Kidney capillary endothelial cell (primary cell): ENCODE results near the gene NOC2L.
"Not testable (repeated sequence)": the region's sequence is repeated elsewhere in the genome, so short reads cannot be mapped to it uniquely, and the experiment has no call there.

Experiments used
- DNase-seq: peaks from one replicate; pipeline ENCODE4 v3.0.0-alpha.2; 2018; ENCODE audit warnings: low spot score

NOC2L gene

DNA sequence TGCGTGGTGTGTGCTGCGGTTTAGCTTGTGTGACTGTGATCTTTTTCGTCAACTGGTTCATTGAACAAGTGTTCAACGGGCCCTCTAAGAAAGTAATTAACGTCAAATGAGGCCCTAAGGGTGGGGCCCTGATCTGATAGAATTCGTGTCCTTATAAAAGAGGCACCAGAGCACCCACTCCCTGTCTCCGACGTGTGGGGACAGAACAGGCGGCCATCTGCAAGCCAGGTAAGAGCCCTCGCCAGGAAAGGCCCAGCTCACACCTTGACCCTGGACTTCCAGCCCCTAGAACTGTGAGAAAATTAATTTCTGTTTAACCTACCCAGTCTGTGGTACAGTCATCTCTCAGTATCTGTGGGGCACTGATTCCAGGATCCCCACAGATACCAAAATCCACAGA, 55.8 kb downstream of the NOC2L start:
- no peak for DNase-seq

DNA sequence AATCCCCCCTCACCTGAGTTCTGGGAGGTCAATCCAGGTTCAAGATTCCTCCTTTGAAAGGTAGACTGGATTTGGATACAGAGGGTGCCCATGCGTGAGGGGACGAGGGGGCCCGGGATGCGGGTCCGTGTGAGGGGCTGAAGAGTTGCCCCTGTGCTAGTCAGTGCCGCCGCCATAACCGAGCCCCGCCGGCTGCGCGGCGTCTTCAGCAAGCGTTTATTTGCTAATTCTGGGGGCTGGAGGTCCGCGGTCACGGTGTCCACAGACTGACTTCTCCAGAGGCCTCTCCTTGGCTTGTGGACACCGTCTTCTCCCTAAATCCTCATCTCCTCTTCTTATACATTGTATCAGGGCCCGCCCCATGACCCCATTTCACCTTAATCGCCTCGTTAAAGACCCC, 56.3 kb downstream of the NOC2L start:
- DNase-seq, result no peak

DNA sequence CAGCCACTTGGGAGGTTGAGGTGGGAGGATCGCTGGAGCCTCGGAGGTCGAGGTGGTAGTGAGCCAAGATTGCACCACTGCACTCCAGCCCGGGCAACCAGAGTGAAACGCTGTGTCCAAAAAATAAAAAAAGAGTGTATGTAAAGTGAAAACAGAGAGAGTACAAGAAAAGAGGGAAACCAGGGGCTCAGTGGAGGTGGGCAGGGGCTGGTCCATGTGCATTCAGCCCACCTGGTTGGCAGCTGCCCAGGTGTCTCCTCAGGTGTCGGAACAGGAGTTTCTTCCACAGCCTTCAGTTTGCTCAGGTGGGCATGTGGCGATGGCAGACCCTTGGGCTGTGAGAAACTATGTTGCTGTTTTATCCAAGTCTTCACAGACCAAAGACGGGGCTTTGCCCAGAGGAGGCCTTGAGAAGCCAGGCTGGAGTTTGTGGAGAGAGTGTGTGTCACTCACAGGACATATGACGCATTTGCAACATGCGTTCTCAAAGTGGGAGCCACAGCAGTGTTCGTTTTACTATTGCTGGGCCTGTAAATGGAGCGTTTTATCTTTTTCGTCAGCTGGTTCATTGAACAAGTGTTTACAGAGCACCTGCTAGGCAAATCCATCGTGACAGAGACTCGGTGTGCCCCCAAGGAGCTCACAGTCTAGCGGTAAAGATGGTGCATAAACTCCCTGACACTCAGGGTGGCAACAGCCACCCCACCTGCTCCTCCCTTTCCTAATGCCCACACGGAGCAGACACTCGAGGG, 57.8 kb downstream of the NOC2L start:
- no peak for DNase-seq

DNA sequence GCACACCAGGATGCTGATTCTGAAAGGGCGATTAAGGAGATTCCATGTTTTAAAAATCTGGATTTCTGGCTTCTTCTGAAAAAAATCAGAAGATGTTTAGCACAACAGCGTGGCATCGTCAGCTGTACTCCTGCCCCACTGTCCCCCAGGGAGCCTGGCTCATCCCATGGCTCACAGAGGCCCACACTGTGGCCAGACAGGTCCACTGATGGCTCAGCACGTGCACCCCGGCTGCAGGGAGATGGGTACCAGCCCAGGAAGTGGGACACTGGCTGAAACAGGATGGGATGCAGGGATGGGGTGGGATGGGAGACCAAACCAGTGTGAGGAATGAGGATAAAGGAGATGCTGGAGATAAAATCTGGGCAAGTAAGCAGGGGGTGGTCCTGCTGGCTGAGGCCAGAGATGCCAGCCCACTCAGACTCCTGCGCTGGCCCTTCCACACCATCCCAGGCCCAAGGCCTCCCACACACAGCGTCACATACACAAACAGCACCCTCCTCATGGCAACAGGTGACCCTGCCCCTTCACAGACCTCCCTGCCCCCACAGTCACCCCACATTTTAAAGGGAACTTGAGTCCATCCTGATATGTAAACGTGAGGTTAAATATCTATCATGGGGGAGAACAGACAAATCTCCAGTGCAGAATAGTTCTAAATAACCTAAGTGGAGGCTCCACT, 59.3 kb downstream of the NOC2L start:
- no peak for DNase-seq

DNA sequence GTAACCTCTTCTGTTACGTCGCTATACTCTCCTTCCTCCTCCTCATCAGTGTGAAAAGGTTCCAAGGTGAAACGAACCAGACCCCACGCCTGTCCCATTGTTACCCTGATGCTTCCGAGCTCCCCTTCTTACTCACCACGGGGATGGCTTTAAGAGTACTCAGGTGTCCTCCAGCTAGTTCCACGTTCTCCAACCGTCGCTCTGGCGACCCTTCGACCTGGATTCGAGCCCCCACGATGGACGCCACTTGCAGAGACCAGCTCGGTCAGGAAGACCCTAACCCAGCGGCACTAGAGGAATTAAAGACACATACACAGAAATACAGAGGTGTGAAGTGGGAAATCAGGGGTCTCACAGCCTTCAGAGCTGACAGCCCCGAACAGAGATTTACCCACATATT, 61.1 kb downstream of the NOC2L start:
- not testable (repeated sequence) for DNase-seq

DNA sequence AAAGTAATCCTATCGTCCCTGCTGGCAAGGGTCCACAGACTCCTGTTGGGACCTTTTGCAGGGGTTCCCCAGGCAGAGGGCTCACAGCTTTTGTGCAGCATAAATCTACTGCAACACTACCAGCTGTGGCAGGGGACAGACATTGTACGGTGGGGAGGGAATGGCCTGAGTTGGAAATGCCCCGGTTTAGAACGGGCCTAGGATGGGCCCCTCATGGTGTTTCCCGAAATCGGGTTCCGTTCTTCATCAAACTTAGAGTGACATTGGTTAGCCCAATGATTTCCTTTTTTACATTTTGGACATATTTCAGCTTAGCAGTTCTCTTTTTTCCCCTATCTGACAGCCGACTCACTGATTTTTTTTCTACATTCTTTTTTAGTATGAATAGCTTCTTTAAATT, 61.8 kb downstream of the NOC2L start:
- no peak for DNase-seq
